ENCODE measurements around the gene ADRA1B. TPM values are rescaled to one million over a fixed set of nuclear protein-coding genes. Genes with fewer than 3 reads are reported as not detected.

Gene ADRA1B
- total RNA-seq, 2 donors from 2014 or later: 0.60 to 0.68 TPM

- WGBS, 2 experiments (ENCODE audit: insufficient coverage in 1 of 2, insufficient read length in 1 of 2): 25 to 28% methylated on average over 2 of the region's 2 CpGs
- no peaks in the 10 kb centered on the region for H3K36me3 Mint-ChIP-seq (ENCODE audit: low read depth)
- H3K4me3 Mint-ChIP-seq: no peak overlapping the region
- Histone ChIP-seq H3K27ac (ENCODE audit: low read depth, low read length) (no peak overlapping the region), H3K4me3 (ENCODE audit: low read length) (no peak overlapping the region), H3K4me1 (ENCODE audit: control insufficient read depth, insufficient read depth, low read length) (no peaks in the 10 kb centered on the region), H3K9me3 (ENCODE audit: control insufficient read depth, low read length) (no peaks in the 10 kb centered on the region), H3K36me3 (ENCODE audit: control insufficient read depth, insufficient read depth, low read length) (no peaks in the 10 kb centered on the region), H3K27me3 (ENCODE audit: control insufficient read depth, insufficient read depth, low read length, poor library complexity, severe bottlenecking) (peaks cover 46% of the 10 kb centered on the region), H3K9ac (ENCODE audit: extremely low read depth, low read length, poor library complexity, severe bottlenecking) (no peak overlapping the region)
- H3K4me1 Mint-ChIP-seq: peaks cover 10% of the 10 kb centered on the region
- TF ChIP-seq, protein P1, sequence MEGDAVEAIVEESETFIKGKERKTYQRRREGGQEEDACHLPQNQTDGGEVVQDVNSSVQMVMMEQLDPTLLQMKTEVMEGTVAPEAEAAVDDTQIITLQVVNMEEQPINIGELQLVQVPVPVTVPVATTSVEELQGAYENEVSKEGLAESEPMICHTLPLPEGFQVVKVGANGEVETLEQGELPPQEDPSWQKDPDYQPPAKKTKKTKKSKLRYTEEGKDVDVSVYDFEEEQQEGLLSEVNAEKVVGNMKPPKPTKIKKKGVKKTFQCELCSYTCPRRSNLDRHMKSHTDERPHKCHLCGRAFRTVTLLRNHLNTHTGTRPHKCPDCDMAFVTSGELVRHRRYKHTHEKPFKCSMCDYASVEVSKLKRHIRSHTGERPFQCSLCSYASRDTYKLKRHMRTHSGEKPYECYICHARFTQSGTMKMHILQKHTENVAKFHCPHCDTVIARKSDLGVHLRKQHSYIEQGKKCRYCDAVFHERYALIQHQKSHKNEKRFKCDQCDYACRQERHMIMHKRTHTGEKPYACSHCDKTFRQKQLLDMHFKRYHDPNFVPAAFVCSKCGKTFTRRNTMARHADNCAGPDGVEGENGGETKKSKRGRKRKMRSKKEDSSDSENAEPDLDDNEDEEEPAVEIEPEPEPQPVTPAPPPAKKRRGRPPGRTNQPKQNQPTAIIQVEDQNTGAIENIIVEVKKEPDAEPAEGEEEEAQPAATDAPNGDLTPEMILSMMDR (conservative IDR thresholded peaks at IDR 0.05): no peak
- H3K27ac Mint-ChIP-seq: no peak overlapping the region
- no peaks in the 10 kb centered on the region for H3K9me3 Mint-ChIP-seq
- DNase-seq: peak; percentile 48
- peaks cover 69% of the 10 kb centered on the region for H3K27me3 Mint-ChIP-seq (ENCODE audit: insufficient read depth)
These were observed 62.1 kb downstream of the ADRA1B start for GRCh38 chr5:159978358-159978757.

DNA sequence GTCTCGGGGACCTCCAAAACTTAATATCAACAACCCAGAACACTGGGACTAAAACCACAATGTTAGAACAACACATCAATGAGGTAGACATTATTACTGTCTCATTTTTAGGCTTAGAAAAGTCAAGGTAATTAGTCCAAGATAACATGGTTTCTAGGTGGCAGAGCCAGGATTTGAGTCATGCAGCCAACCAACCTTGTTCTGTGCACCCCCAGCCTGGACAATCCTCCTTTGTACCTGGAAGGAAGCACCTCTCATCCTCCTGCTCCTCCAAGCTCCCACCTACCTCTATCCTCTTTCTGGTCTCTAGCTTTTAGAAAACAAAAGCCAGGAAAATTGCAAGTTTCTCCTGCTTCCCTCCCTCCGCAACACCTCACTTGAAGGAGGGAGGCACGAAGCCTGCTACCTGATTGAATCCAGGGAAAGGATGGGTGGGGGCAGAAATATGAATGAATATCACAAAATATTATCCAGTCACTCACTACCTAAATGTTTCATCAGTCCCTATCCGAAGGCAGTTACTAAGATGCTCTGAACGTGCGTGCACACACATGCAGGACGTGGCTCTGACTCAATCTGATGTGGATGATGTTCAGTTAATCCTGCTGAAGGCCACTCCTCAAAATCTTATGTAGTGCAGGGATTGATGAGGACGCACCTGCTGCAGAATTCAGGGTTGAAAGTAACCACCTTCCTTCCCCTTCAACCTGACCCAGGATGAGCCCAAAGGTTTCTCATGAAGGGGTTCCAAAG lies 66.3 kb downstream of the ADRA1B start:
- peaks cover 3% of the 10 kb centered on the region for H3K9me3 Mint-ChIP-seq
- H3K36me3 Mint-ChIP-seq (ENCODE audit: low read depth): no peaks in the 10 kb centered on the region
- H3K9ac ChIP-seq (ENCODE audit: extremely low read depth, low read length, poor library complexity, severe bottlenecking): no peak overlapping the region
- H3K4me3 ChIP-seq (ENCODE audit: low read length): no peak overlapping the region
- no peak overlapping the region for H3K27ac ChIP-seq (ENCODE audit: low read depth, low read length)
- no peak overlapping the region for H3K27ac Mint-ChIP-seq
- peaks cover 67% of the 10 kb centered on the region for H3K27me3 ChIP-seq (ENCODE audit: control insufficient read depth, insufficient read depth, low read length, poor library complexity, severe bottlenecking)
- no peaks in the 10 kb centered on the region for H3K4me1 ChIP-seq (ENCODE audit: control insufficient read depth, insufficient read depth, low read length)
- H3K4me1 Mint-ChIP-seq: peaks cover 11% of the 10 kb centered on the region
- TF ChIP-seq, protein P1 (conservative IDR thresholded peaks at IDR 0.05): no peak
- H3K27me3 Mint-ChIP-seq (ENCODE audit: insufficient read depth): peaks cover 67% of the 10 kb centered on the region
- 87 to 91% methylated on average over 5 to 7 of the region's 8 CpGs for WGBS, 2 experiments (ENCODE audit: insufficient coverage in 1 of 2, insufficient read length in 1 of 2)
- DNase-seq: no peak
- no peaks in the 10 kb centered on the region for H3K36me3 ChIP-seq (ENCODE audit: control insufficient read depth, insufficient read depth, low read length)
- no peak overlapping the region for H3K4me3 Mint-ChIP-seq
- no peaks in the 10 kb centered on the region for H3K9me3 ChIP-seq (ENCODE audit: control insufficient read depth, low read length)

- Histone ChIP-seq H3K4me1 (ENCODE audit: control insufficient read depth, insufficient read depth, low read length) (no peaks in the 10 kb centered on the region), H3K4me3 (ENCODE audit: low read length) (peak overlapping the region; percentile 74), H3K9me3 (ENCODE audit: control insufficient read depth, low read length) (peaks cover 15% of the 10 kb centered on the region), H3K27me3 (ENCODE audit: control insufficient read depth, insufficient read depth, low read length, poor library complexity, severe bottlenecking) (peaks cover 43% of the 10 kb centered on the region), H3K9ac (ENCODE audit: extremely low read depth, low read length, poor library complexity, severe bottlenecking) (no peak overlapping the region), H3K27ac (ENCODE audit: low read depth, low read length) (no peak overlapping the region), H3K36me3 (ENCODE audit: control insufficient read depth, insufficient read depth, low read length) (no peaks in the 10 kb centered on the region)
- 8% methylated on average over 28 to 50 of the region's 50 CpGs for WGBS, 2 experiments (ENCODE audit: insufficient coverage in 1 of 2, insufficient read length in 1 of 2)
- TF ChIP-seq, protein P1 (conservative IDR thresholded peaks at IDR 0.05): peak; percentile 85
- Mint-ChIP-seq H3K4me3 (peak overlapping the region; percentile 44), H3K27ac (no peak overlapping the region), H3K36me3 (ENCODE audit: low read depth) (peaks cover 2% of the 10 kb centered on the region), H3K4me1 (peaks cover 2% of the 10 kb centered on the region), H3K27me3 (ENCODE audit: insufficient read depth) (peaks cover 48% of the 10 kb centered on the region), H3K9me3 (peaks cover 22% of the 10 kb centered on the region)
- DNase-seq: peak; percentile 95
These were observed 70.9 kb downstream of the ADRA1B start for GRCh38 chr5:159987031-159987674.
